AG20443 (cell line): Measurements from ENCODE around the gene ZSCAN5A.
"Not testable (repeated sequence)": the region's sequence is repeated elsewhere in the genome, so short reads cannot be mapped to it uniquely, and the experiment has no call there.

ENCODE experiments used
- DNase-seq: peaks from one replicate; pipeline ENCODE4 v3.0.0; 2012; ENCODE audit warnings: low spot score, mixed read lengths

Gene ZSCAN5A

GRCh38 chr19:56272161-56272798 is 42.4 kb downstream of the ZSCAN5A start, which contains the start of gene EDDM13:
EDDM13 (plus strand) TSS chr19:56272748; CDS start chr19:56272835, 87 bp downstream.
- DNase-seq: no peak

- DNase-seq: no peak
These were observed 43.5 kb downstream of the ZSCAN5A start for GRCh38 chr19:56271151-56271550.

GRCh38 chr19:56270676-56271075 is 44.0 kb downstream of the ZSCAN5A start:
- peak; percentile 42 for DNase-seq

- no peak for DNase-seq
These were observed 45.3 kb downstream of the ZSCAN5A start for GRCh38 chr19:56269348-56269747.

GRCh38 chr19:56266051-56266450 is 48.6 kb downstream of the ZSCAN5A start:
- DNase-seq: no peak

GRCh38 chr19:56263319-56263718 is 51.3 kb downstream of the ZSCAN5A start:
- no peak for DNase-seq

GRCh38 chr19:56261932-56262331 is 52.7 kb downstream of the ZSCAN5A start:
- not testable (repeated sequence) for DNase-seq

- DNase-seq: no peak
These were observed 53.5 kb downstream of the ZSCAN5A start for GRCh38 chr19:56261145-56261544.

- no peak for DNase-seq
These were observed 56.4 kb downstream of the ZSCAN5A start for GRCh38 chr19:56258272-56258671.

GRCh38 chr19:56253737-56254136 is 60.9 kb downstream of the ZSCAN5A start:
- peak; percentile 54 for DNase-seq

- peak; percentile 85 for DNase-seq
These were observed 61.8 kb downstream of the ZSCAN5A start for GRCh38 chr19:56252699-56253422.

GRCh38 chr19:56248736-56249338 is 65.8 kb downstream of the ZSCAN5A start:
- DNase-seq: not testable (repeated sequence)

GRCh38 chr19:56245764-56246163 is 68.9 kb downstream of the ZSCAN5A start:
- DNase-seq: not testable (repeated sequence)

GRCh38 chr19:56245121-56245740 is 69.4 kb downstream of the ZSCAN5A start:
- DNase-seq: peak; percentile 54

GRCh38 chr19:56223481-56223880 is 91.2 kb downstream of the ZSCAN5A start:
- DNase-seq: no peak

- DNase-seq: no peak
These were observed 91.7 kb downstream of the ZSCAN5A start for GRCh38 chr19:56222901-56223300.

GRCh38 chr19:56221851-56222250 is 92.8 kb downstream of the ZSCAN5A start:
- DNase-seq: no peak

GRCh38 chr19:56221442-56221841 is 93.2 kb downstream of the ZSCAN5A start:
- peak; percentile 32 for DNase-seq

GRCh38 chr19:56218961-56219360 is 95.7 kb downstream of the ZSCAN5A start:
- no peak for DNase-seq

- peak; percentile 57 for DNase-seq
These were observed 97.3 kb downstream of the ZSCAN5A start for GRCh38 chr19:56217039-56217949.

- no peak for DNase-seq
These were observed 102.9 kb downstream of the ZSCAN5A start for GRCh38 chr19:56211718-56212117.

- DNase-seq: not testable (repeated sequence)
These were observed 104.6 kb downstream of the ZSCAN5A start for GRCh38 chr19:56210036-56210435.
